H1 (cell line): ENCODE measurements around the gene ALPL. TPM values are rescaled to one million over a fixed set of nuclear protein-coding genes. Genes with fewer than 3 reads are reported as not detected.

ENCODE experiments used
- CTCF ChIA-PET: fragments of 300-600 bp; sonication (Branson Sonifier 250); formaldehyde crosslinking; loops from one replicate; lab custom pipeline; 2021; ENCODE audit not compliant: partially characterized antibody; lab: Charles Lee
- POLR2A ChIA-PET: fragments of 300-600 bp; sonication (Branson Sonifier 250); formaldehyde crosslinking; loops from one replicate; lab custom pipeline; 2021; ENCODE audit warnings: inconsistent platforms; ENCODE audit not compliant: partially characterized antibody; lab: Charles Lee
- DNase-seq, 2 experiments: peaks; one replicate each; pipeline versions ENCODE4 v3.0.0 to v3.0.0-alpha.2; 2010 to 2022; ENCODE audit warnings: low spot score in 2 of 2, low read depth in 1 of 2, mixed read lengths in 1 of 2
- FAIRE-seq: peaks from 2 replicates; lab custom pipeline; 2011; peaks lifted over from hg19 to GRCh38; lab: Jason Lieb, UNC
- H2AFZ ChIP-seq: 2 replicates; pipeline ENCODE4 v1.8.1; 2012; ENCODE audit warnings: low read length, inconsistent platforms
- H2AK5ac ChIP-seq: 2 replicates; pipeline ENCODE4 v1.6.1; 2013; ENCODE audit warnings: low read depth, low read length
- H2BK120ac ChIP-seq: replicated peaks from 2 replicates; pipeline ENCODE3; 2013; ENCODE audit warnings: low read depth, low read length, inconsistent platforms
- H2BK12ac ChIP-seq: 2 replicates; pipeline ENCODE4 v1.6.1; 2013; ENCODE audit warnings: low read depth, low read length
- H2BK15ac ChIP-seq: 2 replicates; pipeline ENCODE4 v1.6.1; 2013; ENCODE audit warnings: low read length
- H2BK20ac ChIP-seq: 2 replicates; pipeline ENCODE4 v1.6.1; 2013; ENCODE audit warnings: low read length
- H2BK5ac ChIP-seq: 2 replicates; pipeline ENCODE4 v1.6.1; 2013; ENCODE audit warnings: low read depth, low read length
- H3K14ac ChIP-seq: 2 replicates; pipeline ENCODE4 v1.6.1; 2013; ENCODE audit warnings: inconsistent platforms; ENCODE audit not compliant: insufficient read length
- H3K18ac ChIP-seq: 2 replicates; pipeline ENCODE4 v1.6.1; 2013; ENCODE audit warnings: low read length; ENCODE audit errors: extremely low read depth
- H3K23ac ChIP-seq: 2 replicates; pipeline ENCODE4 v1.6.1; 2013; ENCODE audit warnings: inconsistent platforms; ENCODE audit not compliant: insufficient read length
- H3K23me2 ChIP-seq: 2 replicates; pipeline ENCODE4 v1.6.1; 2013; ENCODE audit warnings: low read depth, low read length
- H3K27ac ChIP-seq: 2 replicates; pipeline ENCODE4 v1.6.1; 2011; ENCODE audit warnings: low read depth, low read length, inconsistent platforms
- H3K27me3 ChIP-seq, 4 experiments: replicated peaks in 1 of 4; 1 replicate in 1 of 4; 2 replicates in 3 of 4; pipeline versions ENCODE4 v1.6.1 to v1.8.1; 2011 to 2013; ENCODE audit warnings: low read length in 3 of 4, mild to moderate bottlenecking in 3 of 4, inconsistent platforms in 2 of 4, mixed read lengths in 2 of 4, moderate library complexity in 1 of 4; ENCODE audit not compliant: control insufficient read depth in 3 of 4, insufficient read depth in 3 of 4; ENCODE audit errors: extremely low read depth in 1 of 4
- H3K36me3 ChIP-seq, 4 experiments: 2 replicates each; pipeline versions ENCODE4 v1.6.1 to v1.8.1; 2011 to 2013; ENCODE audit warnings: mild to moderate bottlenecking in 4 of 4, low read length in 3 of 4, moderate library complexity in 2 of 4, control low read depth in 1 of 4, inconsistent platforms in 1 of 4; ENCODE audit not compliant: insufficient read depth in 4 of 4, control insufficient read depth in 2 of 4
- H3K4ac ChIP-seq: replicated peaks from 2 replicates; pipeline ENCODE3; 2013; ENCODE audit warnings: low read length, low read depth, mixed read lengths, inconsistent platforms; ENCODE audit not compliant: insufficient read length
- H3K4me1 ChIP-seq, 4 experiments: replicated peaks in 1 of 4; 1 replicate in 1 of 4; 2 replicates in 3 of 4; pipeline versions ENCODE4 v1.6.1 to v1.8.1; 2011 to 2013; ENCODE audit warnings: low read length in 3 of 4, inconsistent platforms in 2 of 4, mixed read lengths in 1 of 4; ENCODE audit not compliant: insufficient read depth in 4 of 4, control insufficient read depth in 3 of 4
- H3K4me2 ChIP-seq, 2 experiments: 2 replicates each; pipeline versions ENCODE4 v1.6.1 to v1.8.1; 2011 to 2013; ENCODE audit warnings: low read depth in 2 of 2, low read length in 2 of 2, control low read depth in 1 of 2, inconsistent platforms in 1 of 2, mild to moderate bottlenecking in 1 of 2; ENCODE audit not compliant: insufficient read depth in 1 of 2
- H3K4me3 ChIP-seq, 4 experiments: fragments of 200-600, 300-600 bp in 1 of 4; sonication (generic), shearing (Covaris generic), sonication (Bioruptor Twin) in 1 of 4; 2 replicates each; pipeline versions ENCODE4 v1.5.1 to v1.8.1; 2011 to 2016; ENCODE audit warnings: low read length in 4 of 4, low read depth in 3 of 4, control low read depth in 2 of 4, inconsistent platforms in 2 of 4, mild to moderate bottlenecking in 2 of 4, mixed read lengths in 1 of 4, moderate library complexity in 1 of 4; ENCODE audit not compliant: insufficient read depth in 2 of 4; ENCODE audit errors: extremely low read depth in 1 of 4
- H3K56ac ChIP-seq: replicated peaks from 2 replicates; pipeline ENCODE3; 2013; ENCODE audit warnings: low read depth, mild to moderate bottlenecking, mixed read lengths, low read length, inconsistent platforms; ENCODE audit not compliant: insufficient read length
- H3K79me1 ChIP-seq: 2 replicates; pipeline ENCODE4 v1.6.1; 2013; ENCODE audit warnings: low read depth, low read length, control low read depth
- H3K79me2 ChIP-seq, 2 experiments: 2 replicates each; pipeline versions ENCODE4 v1.6.1 to v1.8.1; 2012 to 2013; ENCODE audit warnings: low read length in 2 of 2, mild to moderate bottlenecking in 2 of 2, inconsistent platforms in 1 of 2; ENCODE audit not compliant: insufficient read depth in 2 of 2, control insufficient read depth in 1 of 2
- H3K9ac ChIP-seq, 4 experiments: replicated peaks in 1 of 4; 1 replicate in 1 of 4; 2 replicates in 3 of 4; pipeline versions ENCODE4 v1.6.1 to v1.8.1; 2011 to 2013; ENCODE audit warnings: low read depth in 3 of 4, low read length in 3 of 4, control low read depth in 2 of 4, mild to moderate bottlenecking in 2 of 4, moderate library complexity in 2 of 4, inconsistent platforms in 1 of 4; ENCODE audit errors: extremely low read depth in 1 of 4
- H3K9me3 ChIP-seq, 2 experiments: 2 replicates each; pipeline versions ENCODE4 v1.6.1 to v1.8.1; 2012 to 2013; ENCODE audit warnings: mild to moderate bottlenecking in 2 of 2, moderate library complexity in 2 of 2, control low read depth in 1 of 2, inconsistent platforms in 1 of 2, low read depth in 1 of 2, low read length in 1 of 2, mixed read lengths in 1 of 2; ENCODE audit not compliant: insufficient read depth in 2 of 2
- H4K20me1 ChIP-seq, 2 experiments: replicated peaks in 1 of 2; 2 replicates each; pipeline versions ENCODE3 to v1.8.1; 2011 to 2013; ENCODE audit warnings: inconsistent platforms in 2 of 2, low read length in 2 of 2, mild to moderate bottlenecking in 1 of 2; ENCODE audit not compliant: insufficient read depth in 2 of 2, control insufficient read depth in 1 of 2
- H4K5ac ChIP-seq: 2 replicates; pipeline ENCODE4 v1.6.1; 2013; ENCODE audit warnings: low read length, low read depth, mixed read lengths, inconsistent platforms; ENCODE audit not compliant: insufficient read length
- H4K8ac ChIP-seq: 2 replicates; pipeline ENCODE4 v1.8.0; 2013; ENCODE audit warnings: mild to moderate bottlenecking, moderate library complexity, low read length, inconsistent platforms; ENCODE audit not compliant: insufficient read depth; ENCODE audit errors: extremely low read depth
- H4K91ac ChIP-seq: replicated peaks from 2 replicates; pipeline ENCODE3; 2013; ENCODE audit warnings: low read length, mixed read lengths, inconsistent platforms; ENCODE audit not compliant: insufficient read length
- RAD21 ChIP-seq, 2 experiments: IDR thresholded peaks in 1 of 2; conservative IDR thresholded peaks in 1 of 2; 2 replicates each; pipeline ENCODE4 v1.6.1; 2011; ENCODE audit warnings: low read depth in 2 of 2, low read length in 2 of 2, improper control_type of control experiment in 1 of 2, inconsistent platforms in 1 of 2, mild to moderate bottlenecking in 1 of 2, moderate library complexity in 1 of 2
- SRF ChIP-seq: IDR thresholded peaks from 2 replicates; pipeline ENCODE4 v1.6.1; 2011; ENCODE audit warnings: mild to moderate bottlenecking, low read depth, low read length, moderate library complexity
- TAF7 ChIP-seq: optimal IDR thresholded peaks from 2 replicates; pipeline ENCODE3; 2011; ENCODE audit warnings: low read depth, mild to moderate bottlenecking, inconsistent platforms, low read length, moderate library complexity, borderline replicate concordance
- WGBS, 2 experiments: shearing (Covaris generic) in 1 of 2; methylation state at CpG; one replicate each; pipeline versions ENCODE4 v1.1.6 to v1.1.7; 2013 to 2015; ENCODE audit warnings: low lambda C conversion rate in 2 of 2, mixed read lengths in 2 of 2, inconsistent platforms in 1 of 2, low coverage in 1 of 2, missing lambda C conversion rate in 1 of 2; ENCODE audit not compliant: insufficient replicate concordance in 2 of 2, insufficient coverage in 1 of 2, insufficient read length in 1 of 2; ENCODE audit errors: extremely low coverage in 1 of 2, missing lambda C conversion rate in 1 of 2; 5-methylcytosine and 5-hydroxymethylcytosine counted together
- polyA plus RNA-seq, 7 experiments: library from polyadenylated mRNA; depleted of rRNA in 3 of 7; stranded (reverse) in 5 of 7; unstranded in 2 of 7; fragments of >200 nt in 5 of 7; fragments of 200-250 nt in 2 of 7; gene quantifications; 1 replicate in 5 of 7; 2 replicates in 1 of 7; 4 replicates in 1 of 7; pipeline versions ENCODE4 v1.2.1 to v1.2.3, GENCODE V29; 2011 to 2013; ENCODE audit warnings: missing spikeins in 2 of 7, mixed read lengths in 2 of 7
- total RNA-seq: library from RNA; stranded (reverse); fragmentation: NEBNext Ultra II Directional; extraction: Animal tissue kit (Norgen Biotek cat#: 25700); gene quantifications from 2 replicates; pipeline ENCODE4 v1.2.1, GENCODE V29; 2021

The ALPL gene
- total and polyA plus RNA-seq, 2 of the 8 experiments (the other 6 are each of a cell fraction or from before 2014, with no cell fraction given) = 175 to 362 TPM

DNA sequence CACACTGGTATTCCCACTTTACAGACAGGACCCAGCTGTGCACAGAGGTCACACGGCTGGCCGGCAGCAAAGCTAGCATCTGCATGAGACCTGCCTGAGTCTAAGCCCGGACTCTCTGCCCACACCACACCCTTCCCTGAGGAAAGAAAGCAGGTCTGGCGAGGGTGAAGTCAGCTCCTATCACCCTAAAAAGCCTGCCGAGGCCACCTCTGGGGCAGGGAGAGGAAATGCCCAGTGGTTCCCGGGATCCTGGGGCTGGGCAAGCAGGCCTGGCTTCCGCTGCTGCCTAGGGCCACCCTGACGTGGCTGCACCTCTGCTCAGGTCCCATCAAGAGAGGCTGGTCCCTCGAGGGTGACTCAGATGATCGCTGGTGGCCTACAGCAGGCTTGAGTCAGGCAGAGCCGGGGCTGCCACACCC lies 117.7 kb downstream of the ALPL start:
- Histone ChIP-seq H3K56ac (no peak overlapping the region), H3K79me2 (no peaks in the 10 kb centered on the region), H3K4me1 (peaks cover 5 to 25% (median 13%) of the 10 kb centered on the region in 4 experiments), H2BK120ac (no peak overlapping the region), H3K9ac (no peak overlapping the region), H3K27me3 (peaks cover 0 to 2% (median under 1%) of the 10 kb centered on the region in 4 experiments; a peak in 4 of 7 replicates), H3K27ac (no peak overlapping the region), H3K4ac (no peak overlapping the region), H2AFZ (no peak overlapping the region), H3K23ac (no peak overlapping the region), H3K36me3 (no peaks in the 10 kb centered on the region), H2BK5ac (0 out of 2 replicates have a peak overlapping the region, but pooled peaks have one; percentile 52), H2AK5ac (no peak overlapping the region), H3K23me2 (peaks cover 5% of the 10 kb centered on the region), H3K18ac (no peak overlapping the region), H2BK15ac (peak overlapping the region; percentile 48; the same call in 1 of the 2 replicates), H3K9me3 (no peaks in the 10 kb centered on the region), H4K91ac (peak overlapping the region; percentile 25), H4K8ac (peak overlapping the region; percentile 72), H2BK20ac (no peak overlapping the region), H3K79me1 (no peaks in the 10 kb centered on the region), H3K4me3 (no peak overlapping the region), H4K20me1 (no peaks in the 10 kb centered on the region), H4K5ac (no peak overlapping the region), H3K14ac (no peak overlapping the region), H3K4me2 (no peak overlapping the region), H2BK12ac (0 out of 2 replicates have a peak overlapping the region, but pooled peaks have one; percentile 43)
- CTCF ChIA-PET = interaction anchor here (0.6 to 3.0 kb wide), 3 partner anchors 29 to 409 kb away, joined by 3 to 11 read pairs (median 3); no protein-coding TSS in a partner anchor
- 88% methylated on average over 10 of the region's 11 CpGs; no CpG with 5 or more reads in 1 of the 2 experiments for WGBS, 2 experiments
- no peak for FAIRE-seq
- no peak for DNase-seq
- POLR2A ChIA-PET = interaction anchor here (0.9 to 1.4 kb wide), 2 partner anchors 13 to 25 kb away, joined by 3 to 4 read pairs; no protein-coding TSS in a partner anchor
- TF ChIP-seq TAF7 (no peak), SRF (no peak), RAD21 (IDR thresholded peaks at IDR 0.05 in 1 of 2, conservative IDR thresholded peaks at IDR 0.05 in 1 of 2; ENCODE audit: low read depth in 2 of 2, low read length in 2 of 2) (no peak)
